GM12878 (cell line): Measurements from ENCODE around the gene TBATA.

Source experiments
- BHLHE40 ChIP-seq, 2 experiments: fragments of 450-650 bp in 1 of 2; IDR thresholded peaks; 2 replicates each; pipeline ENCODE4 v1.6.1; 2011 to 2017; ENCODE audit warnings: low read depth in 2 of 2, borderline replicate concordance in 1 of 2, improper control_type of control experiment in 1 of 2, low read length in 1 of 2, mild to moderate bottlenecking in 1 of 2
- CTCF ChIP-seq, 3 experiments: IDR thresholded peaks in 2 of 3; conservative IDR thresholded peaks in 1 of 3; 2 replicates each; pipeline ENCODE4 v1.5.1; 2011; ENCODE audit warnings: low read depth in 3 of 3, low read length in 3 of 3, mild to moderate bottlenecking in 3 of 3, control low read depth in 2 of 3, moderate library complexity in 2 of 3, inconsistent platforms in 1 of 3, mixed read lengths in 1 of 3; ENCODE audit not compliant: control insufficient read depth in 2 of 3, insufficient read depth in 1 of 3; ENCODE audit errors: extremely low read depth in 1 of 3
- FOS ChIP-seq: IDR thresholded peaks from 3 replicates; pipeline ENCODE4 v1.6.1; 2011; ENCODE audit warnings: borderline replicate concordance; ENCODE audit not compliant: insufficient read length; ENCODE audit errors: extremely low read depth
- MLLT1 ChIP-seq: fragments of 450-650 bp; IDR thresholded peaks from 2 replicates; pipeline ENCODE4 v1.6.1; 2016; ENCODE audit warnings: mild to moderate bottlenecking
- POLR2A ChIP-seq: IDR thresholded peaks from 2 replicates; pipeline ENCODE4 v1.6.1; 2011; ENCODE audit warnings: low read depth, mild to moderate bottlenecking, low read length
- POLR2AphosphoS5 ChIP-seq: IDR thresholded peaks from 2 replicates; pipeline ENCODE4 v1.6.1; 2011; ENCODE audit warnings: mild to moderate bottlenecking, low read length, inconsistent platforms
- TARDBP ChIP-seq: IDR thresholded peaks from 2 replicates; pipeline ENCODE4 v1.6.1; 2016; ENCODE audit warnings: borderline replicate concordance
- ZBTB40 ChIP-seq: fragments of 450-650 bp; IDR thresholded peaks from 2 replicates; pipeline ENCODE4 v1.6.1; 2016; ENCODE audit warnings: mild to moderate bottlenecking, moderate library complexity, borderline replicate concordance

GRCh38 chr10:70743879-70744278 lies 41.3 kb downstream of the TBATA start:
- TF ChIP-seq POLR2AphosphoS5 (no peak), ZBTB40 (no peak), BHLHE40 (IDR thresholded peaks at IDR 0.05; ENCODE audit: borderline replicate concordance in 1 of 2, low read depth in 2 of 2, low read length in 1 of 2) (no peak), FOS (no peak), TARDBP (no peak), MLLT1 (no peak), POLR2A (no peak), CTCF (IDR thresholded peaks at IDR 0.05 in 2 of 3, conservative IDR thresholded peaks at IDR 0.05 in 1 of 3; ENCODE audit: control insufficient read depth in 2 of 3, extremely low read depth in 1 of 3, insufficient read depth in 1 of 3, low read depth in 3 of 3, low read length in 3 of 3) (no peak)
